ENCODE measurements around the gene NKTR.

- TF ChIP-seq, protein P1, sequence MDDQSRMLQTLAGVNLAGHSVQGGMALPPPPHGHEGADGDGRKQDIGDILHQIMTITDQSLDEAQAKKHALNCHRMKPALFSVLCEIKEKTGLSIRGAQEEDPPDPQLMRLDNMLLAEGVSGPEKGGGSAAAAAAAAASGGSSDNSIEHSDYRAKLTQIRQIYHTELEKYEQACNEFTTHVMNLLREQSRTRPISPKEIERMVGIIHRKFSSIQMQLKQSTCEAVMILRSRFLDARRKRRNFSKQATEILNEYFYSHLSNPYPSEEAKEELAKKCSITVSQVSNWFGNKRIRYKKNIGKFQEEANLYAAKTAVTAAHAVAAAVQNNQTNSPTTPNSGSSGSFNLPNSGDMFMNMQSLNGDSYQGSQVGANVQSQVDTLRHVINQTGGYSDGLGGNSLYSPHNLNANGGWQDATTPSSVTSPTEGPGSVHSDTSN (IDR thresholded peaks at IDR 0.05): no peak
- TF ChIP-seq EZH2phosphoT487 (IDR thresholded peaks at IDR 0.05; ENCODE audit: borderline replicate concordance, low read depth) (no peak), YY1 (IDR thresholded peaks at IDR 0.05; ENCODE audit: low read depth) (no peak)
These were observed 47.7 kb upstream of the NKTR start for GRCh38 chr3:42552830-42553229.
